Mucosa of descending colon (tissue), 3 donors: ENCODE data around the gene ATP10B. TPM values are rescaled to one million over a fixed set of nuclear protein-coding genes. Genes with fewer than 3 reads are reported as not detected.
"Not testable (repeated sequence)": the region's sequence is repeated elsewhere in the genome, so short reads cannot be mapped to it uniquely, and the experiment has no call there.

ENCODE experiments used
- ATAC-seq: fragments of 200-7000 bp; cut with Tn5 transposase; one replicate; pipeline ENCODE4 v1.9.1; 2020; ENCODE audit warnings: mild to moderate bottlenecking, moderate library complexity
- DNase-seq, 3 donors: peaks; one replicate each; pipeline ENCODE4 v3.0.0-alpha.2; 2020
- H3K36me3 ChIP-seq: fragments of 200-600 bp; one replicate; pipeline ENCODE4 v1.8.0; 2021; ENCODE audit warnings: low read depth, mild to moderate bottlenecking
- H3K4me1 ChIP-seq: fragments of 200-600 bp; one replicate; pipeline ENCODE4 v1.8.0; 2021; ENCODE audit warnings: low read depth, mild to moderate bottlenecking
- H3K4me3 ChIP-seq: fragments of 200-600 bp; one replicate; pipeline ENCODE4 v1.8.0; 2021; ENCODE audit warnings: mild to moderate bottlenecking
- H3K9me3 ChIP-seq: fragments of 200-600 bp; one replicate; pipeline ENCODE4 v1.8.0; 2021; ENCODE audit warnings: mild to moderate bottlenecking
- CTCF ChIP-seq: fragments of 200-600 bp; IDR thresholded peaks from one replicate; pipeline ENCODE4 v1.8.0; 2022; ENCODE audit warnings: antibody characterized with exemption, mild to moderate bottlenecking
- intact Hi-C, 2 donors: fragments of 100-400 bp; cut with DNase I in 1 of 2; cut with micrococcal nuclease in 1 of 2; formaldehyde crosslinking; loops; one replicate each; pipeline versions ENCODE4 v1.11.0 to v1.11.1; 2022; cut with DNase I, micrococcal nuclease
- long read RNA-seq, 2 donors: library from polyadenylated mRNA; unstranded; transcript quantifications; one replicate each; pipeline ENCODE4 v2.0.0, GENCODE V29; 2019 to 2021
- total RNA-seq, 3 donors: library from RNA; stranded (reverse); fragmentation: NEBNext Ultra II Directional in 2 of 3; extraction: Animal tissue kit (Norgen Biotek cat#: 25700) in 2 of 3; gene quantifications; one replicate each; pipeline versions ENCODE4 v1.2.1 to v1.2.4, GENCODE V29; 2021 to 2023
- donor health status: DM: no; HTN: no; CAD: no; lungs with moderate emphysema.
- donor health status: DM: no; HTN: no; CAD: no.
- donor health status: DM: no; HTN: yes; CAD: no.

Gene ATP10B
- 100 to 1,000 TPM; 112 to 265 (median 211) TPM for total RNA-seq
- long read RNA-seq, donor 1, full-length matches to known transcripts = 2 of 39 reads
- long read RNA-seq, donor 1, partial matches to known transcripts = 29 of 39 reads
- long read RNA-seq, donor 1, other reads (novel, unspliced or antisense) = 8 of 39 reads
- long read RNA-seq, donor 2, full-length matches to known transcripts = 5 of 21 reads
- long read RNA-seq, donor 2, partial matches to known transcripts = 8 of 21 reads
- long read RNA-seq, donor 2, other reads (novel, unspliced or antisense) = 8 of 21 reads

DNA sequence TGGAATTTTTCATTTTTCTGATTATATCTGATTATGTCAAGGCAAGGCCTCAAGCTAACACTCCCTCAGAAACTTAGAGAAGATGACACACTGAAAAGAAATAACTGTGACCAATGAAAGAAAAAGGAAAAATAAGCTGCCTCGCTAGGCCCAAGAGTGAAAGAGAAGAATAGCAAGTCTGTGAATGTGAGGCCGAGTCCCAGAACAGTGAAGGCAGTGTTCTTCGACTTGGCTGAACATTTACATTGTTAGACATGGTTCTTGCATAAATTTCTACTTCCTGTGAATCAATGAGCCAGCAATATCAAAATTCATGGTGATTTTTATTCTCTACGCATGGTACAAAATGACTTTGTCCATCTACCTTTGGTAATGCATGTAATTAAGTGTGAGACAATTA is at the start of gene ATP10B:
TSS of gene ATP10B (minus strand) at position 163 of the 400 bp plus-strand sequence. CDS start 164,137 bp downstream, outside the sequence.
- Histone ChIP-seq H3K4me1 (no peaks in the 10 kb centered on the region), H3K36me3 (no peaks in the 10 kb centered on the region), H3K9me3 (no peaks in the 10 kb centered on the region), H3K4me3 (no peak within 1 kb of the TSS)
- intact Hi-C loops = no loop called here
- TF ChIP-seq CTCF = no peak
- DNase-seq (no peak), ATAC-seq (no peak)

GRCh38 chr5:160901656-160902055 is 49.6 kb upstream of the ATP10B start:
- no peaks in the 10 kb centered on the region for H3K4me1 ChIP-seq
- TF ChIP-seq CTCF = no peak
- H3K9me3 ChIP-seq = no peaks in the 10 kb centered on the region
- intact Hi-C loops = no loop called here
- DNase-seq = no peak
- no peak for ATAC-seq
- no peaks in the 10 kb centered on the region for H3K36me3 ChIP-seq
- no peak overlapping the region for H3K4me3 ChIP-seq

DNA sequence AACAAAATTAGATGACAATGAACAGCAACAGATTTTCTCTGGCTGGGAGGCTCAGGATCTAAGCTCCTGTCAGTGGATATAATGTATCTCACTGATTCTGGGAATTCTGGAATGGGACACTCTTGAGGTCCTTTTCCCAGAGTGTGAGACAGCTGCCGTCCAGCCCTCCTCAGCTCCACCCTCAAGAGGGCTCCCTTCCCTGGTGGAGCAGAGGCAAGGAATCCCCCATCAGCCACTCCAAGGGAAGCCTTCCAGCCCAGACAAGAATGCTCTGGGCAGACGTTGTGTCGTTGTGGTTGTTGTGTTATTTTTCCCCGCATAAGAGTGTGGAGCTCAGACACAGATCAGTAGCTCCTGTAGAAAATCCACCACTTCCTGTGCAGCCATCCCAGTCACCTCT is 47.7 kb upstream of the ATP10B start:
- H3K4me3 ChIP-seq = no peak overlapping the region
- no peaks in the 10 kb centered on the region for H3K36me3 ChIP-seq
- no peaks in the 10 kb centered on the region for H3K4me1 ChIP-seq
- DNase-seq (no peak), ATAC-seq (no peak)
- no peak for TF ChIP-seq CTCF
- intact Hi-C loops = no loop called here
- no peaks in the 10 kb centered on the region for H3K9me3 ChIP-seq

GRCh38 chr5:160893180-160893964 is 41.4 kb upstream of the ATP10B start:
- H3K36me3 ChIP-seq, H3K4me1 ChIP-seq, intact Hi-C loops, H3K4me3 ChIP-seq, H3K9me3 ChIP-seq, ATAC-seq, DNase-seq: not testable (repeated sequence)

DNA sequence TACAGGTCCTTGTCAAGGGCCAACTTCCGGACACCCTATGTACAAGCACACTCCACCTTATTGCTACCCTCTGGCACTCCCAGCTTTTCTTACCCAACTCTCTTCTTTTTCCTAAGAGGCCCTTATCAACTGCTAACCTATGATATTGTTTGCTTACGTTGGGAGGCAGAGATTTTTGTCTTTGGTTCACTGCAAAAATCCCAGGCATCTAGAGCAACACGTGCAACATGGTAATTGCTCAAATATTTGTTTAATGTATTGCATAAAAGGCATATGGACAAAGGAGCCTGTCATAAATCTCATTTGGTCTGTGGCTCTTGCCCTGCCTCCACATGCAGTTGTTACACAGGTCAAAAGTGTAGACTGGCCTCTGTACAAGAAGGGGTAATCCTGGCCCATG is 35.8 kb upstream of the ATP10B start:
- DNase-seq (peak in 1 of 3 donors; percentile 23), ATAC-seq (peak; percentile 98)
- Histone ChIP-seq H3K36me3 (no peaks in the 10 kb centered on the region), H3K9me3 (no peaks in the 10 kb centered on the region), H3K4me3 (no peak overlapping the region), H3K4me1 (peaks cover 6% of the 10 kb centered on the region)
- TF ChIP-seq CTCF = no peak
- intact Hi-C loops = no loop called here

GRCh38 chr5:160873560-160874200 is 21.7 kb upstream of the ATP10B start:
- H3K36me3 ChIP-seq, intact Hi-C loops, ATAC-seq, H3K4me1 ChIP-seq, H3K9me3 ChIP-seq, H3K4me3 ChIP-seq: not testable (repeated sequence)
- DNase-seq = peak in 2 of 3 donors; percentile 33 to 51
